GM23338 (cell line): ENCODE measurements around the gene RNASE2.
"Not testable (repeated sequence)": the region's sequence is repeated elsewhere in the genome, so short reads cannot be mapped to it uniquely, and the experiment has no call there.

Experiments
- CTCF ChIP-seq, 2 experiments: fragments of 200-600 bp in 1 of 2; sonication (generic) in 1 of 2; conservative IDR thresholded peaks; 2 replicates each; pipeline versions ENCODE4 v1.5.1 to v1.6.1; 2016 to 2017; ENCODE audit warnings: antibody characterized with exemption in 2 of 2, low read depth in 2 of 2, mild to moderate bottlenecking in 2 of 2, moderate library complexity in 1 of 2
- EZH2 ChIP-seq: fragments of 200-600 bp; sonication (generic); IDR thresholded peaks from one replicate; pipeline ENCODE4 v1.8.0; 2017; ENCODE audit warnings: antibody characterized with exemption, mild to moderate bottlenecking, low read depth; ENCODE audit not compliant: unreplicated experiment
- EZH2phosphoT487 ChIP-seq: fragments of 200-600 bp; sonication (generic); IDR thresholded peaks from one replicate; pipeline ENCODE4 v1.8.1; 2018; ENCODE audit warnings: antibody characterized with exemption; ENCODE audit not compliant: unreplicated experiment
- JUNB ChIP-seq: IDR thresholded peaks from one replicate; pipeline ENCODE4 v1.6.1; 2016; ENCODE audit warnings: antibody characterized with exemption; ENCODE audit not compliant: unreplicated experiment

DNA sequence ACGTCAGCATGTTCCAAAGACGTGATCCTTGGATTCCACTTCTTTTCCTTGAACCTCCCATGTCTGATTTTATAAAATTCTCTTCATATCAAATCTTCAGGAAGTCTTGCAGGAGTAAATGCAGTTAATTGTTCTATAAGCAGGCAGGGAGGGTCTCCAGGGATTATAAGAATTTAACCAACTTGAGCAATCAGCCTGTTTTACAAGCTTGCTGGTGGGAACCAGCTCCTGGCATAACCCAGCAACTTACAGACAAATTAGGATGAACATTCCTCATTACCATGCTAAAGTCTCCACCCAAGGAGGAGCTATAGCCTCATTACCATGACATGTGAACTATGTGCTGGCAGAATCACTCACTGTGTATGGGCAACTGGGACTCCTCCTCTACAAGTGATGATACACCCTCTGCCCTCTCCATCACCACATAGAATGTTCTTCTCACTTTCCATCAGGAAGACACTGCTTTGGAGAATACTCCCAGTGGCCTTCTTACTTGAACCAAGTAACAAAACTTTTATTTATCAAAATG lies 31.5 kb upstream of the RNASE2 start:
- TF ChIP-seq EZH2phosphoT487; CTCF (conservative IDR thresholded peaks at IDR 0.05; ENCODE audit: low read depth in 2 of 2); EZH2; JUNB: not testable (repeated sequence)
